ENCODE results near the gene RPL22.

DNA sequence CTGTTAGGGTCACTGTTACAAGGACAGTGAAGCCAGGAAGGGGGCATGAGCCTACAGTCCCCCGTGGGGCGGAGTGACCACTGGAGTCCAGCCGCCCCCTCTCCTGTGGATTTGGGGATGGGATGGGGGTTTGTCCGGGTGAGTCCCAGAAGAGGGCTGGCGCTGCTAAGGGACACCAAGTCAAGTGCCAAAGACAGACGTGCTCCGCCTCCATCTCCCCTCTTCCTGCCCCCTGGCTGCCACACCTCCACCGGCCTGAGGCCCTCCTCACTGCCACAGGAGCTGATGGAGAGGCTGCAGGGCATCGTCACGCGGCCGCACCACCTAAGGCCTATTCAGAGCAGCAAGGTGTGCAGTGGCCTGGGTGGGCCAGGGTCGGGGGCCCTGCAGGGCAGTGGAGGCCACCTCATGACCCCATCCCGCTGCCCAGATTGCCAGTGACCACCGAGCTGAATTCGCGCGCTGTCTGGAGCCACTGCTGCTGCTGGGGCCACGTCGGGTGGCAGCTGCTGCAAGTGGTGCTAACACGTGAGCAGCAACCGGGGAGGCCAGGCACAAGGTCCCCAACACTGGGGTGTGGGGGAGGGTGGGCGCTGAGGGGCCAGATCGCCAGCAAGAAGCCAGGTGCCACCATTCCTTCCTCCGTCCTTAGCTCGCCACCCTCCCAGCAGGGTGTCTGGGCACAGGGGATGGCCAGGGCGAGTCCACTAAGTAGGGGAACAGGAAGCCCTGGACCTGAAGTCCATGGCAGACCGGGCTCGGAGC, 11.4 kb upstream of the RPL22 start:
- TF ChIP-seq POLR2A (IDR thresholded peaks at IDR 0.05; ENCODE audit: low read length), result no peak
- TF ChIP-seq GATA1 (IDR thresholded peaks at IDR 0.05; ENCODE audit: low read depth, low read length), result no peak
